HG02588 (cell line): ENCODE measurements around the gene CDHR5.

Experiments
- ATAC-seq: cut with Tn5 transposase; IDR thresholded peaks from one replicate; pipeline ENCODE4 v1.9.1; 2021; ENCODE audit warnings: mild to moderate bottlenecking, moderate library complexity; ENCODE audit not compliant: unreplicated experiment

CDHR5 gene

DNA sequence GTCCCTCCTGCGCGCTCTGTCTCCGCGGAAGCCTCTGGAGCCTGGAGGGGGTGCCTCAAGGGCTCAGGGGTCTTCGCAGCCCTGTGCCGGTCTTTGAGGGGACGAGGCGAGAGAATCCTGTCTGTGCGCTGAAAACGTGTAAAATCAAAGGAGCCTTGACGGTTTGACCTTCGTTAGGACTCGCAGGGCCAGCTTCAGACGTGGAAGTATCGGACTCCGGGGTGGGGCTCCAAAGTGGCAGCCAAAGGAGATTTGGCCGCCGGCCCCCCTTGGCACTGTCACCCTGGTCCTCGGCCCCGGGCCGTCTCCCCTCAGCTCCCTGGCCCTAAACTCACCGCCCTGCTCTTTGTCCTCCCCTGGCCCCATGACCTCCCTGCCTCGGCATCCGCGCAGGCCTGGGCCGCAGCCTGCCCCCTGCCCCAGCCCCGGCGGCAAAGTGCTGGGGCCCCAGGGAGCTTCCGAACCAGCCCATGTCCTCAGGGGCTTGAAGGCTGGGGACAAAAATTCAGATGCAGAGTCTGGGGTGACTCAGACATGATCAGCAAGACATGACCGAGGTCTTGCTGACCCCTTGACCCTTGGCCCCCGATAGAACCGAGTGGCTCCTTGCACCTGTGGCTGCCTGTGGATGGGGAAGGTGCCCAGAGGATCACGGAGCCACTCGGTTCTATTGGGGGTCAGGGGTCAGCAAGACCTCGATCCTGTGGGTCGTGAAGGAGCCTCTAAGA, 55.4 kb downstream of the CDHR5 start:
- no peak for ATAC-seq

DNA sequence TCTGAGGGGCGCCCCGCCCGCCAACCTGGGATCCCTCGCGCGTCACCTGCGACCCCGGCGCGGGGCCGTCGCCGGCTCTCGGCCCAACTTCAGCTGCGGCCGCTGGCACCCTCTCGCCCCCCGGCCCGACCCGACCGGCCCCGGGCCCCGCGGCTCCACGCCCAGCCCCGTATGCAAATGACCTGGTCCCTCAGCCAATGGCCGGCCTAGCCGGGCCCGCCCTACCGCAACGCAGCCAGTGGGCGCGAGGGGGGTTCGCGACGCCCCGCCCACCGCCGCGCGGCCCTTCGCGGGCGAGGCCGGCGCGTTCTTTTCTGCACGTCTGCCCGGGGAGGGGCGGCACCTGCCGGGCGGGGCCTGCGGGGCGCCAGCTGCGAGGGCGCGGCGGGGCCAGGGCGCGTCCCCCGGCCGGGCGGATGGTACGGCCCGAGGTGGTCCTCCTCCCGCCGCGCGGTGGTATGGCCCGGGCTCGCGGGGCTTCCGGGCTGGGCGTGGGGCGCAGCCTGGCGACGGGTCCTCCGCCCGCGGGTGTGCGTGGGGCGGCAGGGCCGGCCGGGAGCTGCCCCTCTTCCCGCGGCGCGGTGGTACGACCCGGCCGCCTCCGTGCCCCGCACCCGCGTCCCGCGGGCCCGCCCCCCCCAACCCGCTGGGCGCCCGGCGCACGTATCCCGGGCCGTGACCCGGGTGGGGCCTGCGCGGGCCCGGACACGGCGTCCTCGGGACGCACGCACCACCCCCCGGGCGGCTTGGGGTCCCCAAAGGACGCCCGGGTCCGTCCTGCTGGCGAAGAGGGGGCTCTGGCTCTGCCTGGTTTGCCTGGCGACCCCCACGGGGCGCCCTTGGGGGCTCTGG, 56.2 kb downstream of the CDHR5 start:
- peak; percentile 78 for ATAC-seq

DNA sequence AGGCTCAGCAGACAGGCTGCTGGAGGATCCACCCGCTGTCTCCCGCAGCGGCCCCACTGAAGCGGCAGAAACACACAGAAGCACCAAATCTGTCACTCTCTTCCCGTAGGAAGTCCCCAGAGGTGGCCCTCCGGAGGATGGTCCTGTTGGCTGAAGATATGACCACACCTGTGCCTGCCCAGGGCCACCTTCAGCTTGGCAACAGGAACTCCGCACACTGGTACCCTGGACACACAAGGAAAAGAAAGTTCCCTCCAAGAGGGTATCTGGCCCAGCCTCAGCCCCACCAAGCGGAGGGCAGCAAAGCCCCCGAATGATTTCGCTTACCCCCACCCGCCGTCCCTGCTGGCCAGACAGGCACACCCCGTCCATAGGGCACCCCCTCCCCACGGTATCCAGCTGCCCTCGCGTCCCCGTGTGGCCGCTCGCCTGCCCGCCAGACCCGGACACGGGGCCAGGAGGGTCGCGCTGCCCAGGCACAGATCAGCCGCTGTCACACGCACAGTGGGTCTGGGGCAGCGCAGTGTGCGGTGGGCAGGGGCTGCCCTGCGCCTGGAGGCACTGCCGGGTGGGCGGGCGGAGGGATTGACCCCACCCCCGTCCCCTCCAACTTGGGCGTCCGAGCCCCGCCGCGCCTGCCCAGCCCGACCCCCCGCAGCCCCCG, 57.0 kb downstream of the CDHR5 start:
- ATAC-seq, result no peak

DNA sequence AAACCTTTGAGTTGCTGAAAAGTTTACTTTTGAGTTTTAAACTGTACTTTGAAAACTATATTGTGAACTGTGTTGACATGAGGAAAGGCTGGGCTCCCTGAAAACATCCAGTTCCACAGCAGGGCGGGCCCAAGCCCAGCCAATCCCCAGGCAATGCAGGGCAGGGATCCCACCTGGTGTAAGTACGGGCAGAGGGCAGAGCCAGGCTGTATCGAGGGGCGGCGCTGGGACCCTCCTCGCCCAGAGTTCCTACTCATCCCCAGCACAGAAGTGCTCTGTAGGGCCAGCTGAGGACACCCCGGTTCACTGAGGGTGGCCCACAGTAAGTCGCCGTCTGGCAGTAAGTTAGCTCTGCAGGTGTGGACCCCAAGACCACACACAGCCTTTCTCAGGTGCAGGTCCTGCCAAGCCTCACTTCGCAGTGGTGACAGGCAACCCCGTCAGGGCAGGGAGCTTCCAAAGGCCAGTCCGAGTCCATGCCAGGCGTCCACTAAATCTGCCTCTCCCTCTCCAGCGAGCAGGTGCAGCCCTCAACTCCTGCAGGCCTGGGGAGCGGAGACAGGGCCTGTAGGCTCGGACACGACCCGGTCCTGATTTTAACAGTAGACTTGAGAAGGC, 57.6 kb downstream of the CDHR5 start:
- no peak for ATAC-seq
